ENCODE measurements around the gene RWDD4.
"Not testable (repeated sequence)": the region's sequence is repeated elsewhere in the genome, so short reads cannot be mapped to it uniquely, and the experiment has no call there.

The RWDD4 gene

DNA sequence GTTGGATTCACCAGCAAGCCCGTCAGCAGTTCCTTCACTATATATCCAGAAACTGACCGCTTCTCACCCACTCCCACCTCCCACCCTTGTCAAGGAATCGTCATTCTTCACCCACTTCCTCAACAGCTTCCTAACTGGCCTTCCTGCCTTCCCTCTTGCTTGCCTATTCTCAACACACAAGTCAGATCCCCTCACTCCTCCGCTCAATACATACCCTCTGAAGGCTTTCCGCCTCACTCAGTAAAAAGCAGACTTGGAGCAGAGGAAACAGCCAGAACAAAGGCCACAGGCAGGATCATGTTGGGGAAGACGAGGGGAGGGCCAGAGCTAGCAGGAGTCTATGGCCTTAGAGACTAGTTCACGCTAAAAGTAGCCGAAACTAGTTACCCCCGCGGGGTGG lies 23.7 kb downstream of the RWDD4 start:
- no peak for DNase-seq

DNA sequence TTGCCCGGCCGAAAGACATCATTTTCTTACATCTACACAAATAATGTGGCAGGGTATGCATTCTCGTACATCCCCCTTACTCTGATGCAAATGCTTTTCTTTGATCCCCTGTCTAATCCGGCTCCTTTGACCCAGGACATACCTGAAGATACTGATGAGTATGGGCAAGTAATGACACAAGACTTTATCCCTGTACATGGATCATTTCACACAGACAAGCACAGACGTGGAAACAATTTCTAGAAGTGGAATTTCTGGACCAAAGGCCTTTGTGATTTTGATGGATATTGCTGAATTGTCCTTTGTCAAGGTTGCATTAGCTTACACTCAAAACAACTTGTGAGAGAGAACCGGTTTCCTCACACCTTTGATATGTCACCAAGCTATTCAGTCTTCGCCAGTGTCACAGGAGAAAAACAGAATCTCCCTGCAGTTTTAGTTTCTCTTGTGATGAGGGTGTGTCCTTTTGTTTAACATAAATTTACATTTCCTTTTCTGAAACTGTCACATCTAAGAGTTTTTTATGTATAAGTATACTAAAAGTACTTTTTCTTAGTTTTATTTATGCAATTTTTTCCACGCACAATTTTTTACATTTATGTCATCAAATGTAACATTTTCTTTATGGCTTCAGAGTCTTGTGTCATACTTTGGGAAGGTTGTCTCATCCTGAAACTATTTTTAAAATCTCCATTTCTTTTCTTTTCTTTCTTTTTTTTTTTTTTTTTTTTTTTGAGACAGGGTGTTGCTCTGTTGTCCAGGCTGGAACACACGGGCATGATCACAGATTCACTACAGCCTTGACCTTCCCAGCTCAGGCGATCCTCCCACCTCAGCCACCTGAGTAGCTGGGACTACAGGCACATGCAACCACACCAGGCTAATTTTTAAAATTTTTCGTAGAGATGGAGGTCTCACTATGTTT lies 25.2 kb downstream of the RWDD4 start:
- DNase-seq, result no peak

DNA sequence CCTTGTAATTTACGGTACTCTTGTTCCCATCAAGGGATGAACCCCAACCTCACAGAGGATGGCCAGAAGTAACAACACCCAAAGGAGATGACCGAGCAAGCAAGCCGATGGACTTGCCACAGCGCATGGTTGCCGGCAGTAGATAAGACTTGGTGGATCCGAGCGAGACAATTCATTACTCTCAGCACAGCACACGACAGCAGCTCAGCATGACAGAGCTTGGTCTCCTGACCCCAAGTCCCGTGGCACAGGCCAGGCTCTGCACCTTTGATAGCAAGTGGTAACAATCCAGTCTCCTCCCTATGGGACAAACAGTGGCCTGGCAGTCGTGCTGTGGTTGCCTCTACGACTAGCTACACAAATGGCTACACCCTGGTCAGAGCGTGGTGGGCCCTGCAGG lies 26.3 kb downstream of the RWDD4 start:
- DNase-seq, result no peak

GRCh38 chr4:183631577-183632198 lies 27.3 kb downstream of the RWDD4 start:
- no peak for DNase-seq

DNA sequence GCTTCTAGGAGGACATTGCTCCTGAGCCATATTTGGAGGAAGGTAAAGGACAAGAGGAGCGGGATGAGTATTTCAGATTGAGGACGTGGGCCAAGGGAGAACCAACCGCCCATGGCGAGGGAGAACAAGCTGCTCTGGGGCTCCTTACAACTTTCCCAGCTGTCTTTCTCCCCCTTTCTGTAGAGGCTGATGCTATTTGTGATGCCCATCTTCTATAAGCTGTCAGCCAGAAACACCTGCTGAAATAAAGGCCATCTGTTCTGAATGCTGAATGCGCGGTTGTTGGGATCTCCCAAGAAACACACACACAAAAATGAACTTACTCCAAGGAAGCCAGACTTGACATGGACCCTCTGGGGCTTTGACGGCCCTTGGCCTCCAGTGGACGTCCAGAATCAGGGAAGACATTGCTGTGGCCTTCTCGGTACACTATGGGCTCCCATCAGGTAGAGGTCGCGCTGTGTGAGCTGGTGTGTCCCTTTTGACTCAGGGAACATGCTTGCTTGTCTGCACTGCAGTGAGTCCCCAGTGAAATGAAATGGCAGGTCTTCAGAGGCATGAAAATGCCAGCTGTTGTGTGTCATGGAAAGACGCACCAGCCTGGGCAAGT lies 30.9 kb downstream of the RWDD4 start:
- DNase-seq, result no peak

DNA sequence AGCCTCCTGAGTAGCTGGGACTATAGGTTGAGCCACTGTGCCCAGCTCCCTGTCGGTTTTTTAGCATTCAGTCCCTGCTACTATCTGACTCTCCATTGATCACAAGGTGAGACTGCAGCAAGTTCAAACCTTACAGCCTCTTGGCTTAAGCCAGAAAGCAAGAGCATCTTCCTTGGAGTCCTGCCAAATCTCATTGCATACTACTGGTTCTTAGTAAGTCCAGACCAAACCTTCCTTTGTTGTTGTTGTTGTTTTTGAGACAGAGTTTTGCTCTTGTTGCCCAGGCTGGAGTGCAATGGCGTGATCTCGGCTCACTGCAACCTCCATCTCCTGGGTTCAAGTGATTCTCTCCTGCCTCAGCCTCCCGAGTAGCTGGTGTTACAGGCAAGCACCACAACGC lies 31.7 kb downstream of the RWDD4 start:
- DNase-seq, result not testable (repeated sequence)

DNA sequence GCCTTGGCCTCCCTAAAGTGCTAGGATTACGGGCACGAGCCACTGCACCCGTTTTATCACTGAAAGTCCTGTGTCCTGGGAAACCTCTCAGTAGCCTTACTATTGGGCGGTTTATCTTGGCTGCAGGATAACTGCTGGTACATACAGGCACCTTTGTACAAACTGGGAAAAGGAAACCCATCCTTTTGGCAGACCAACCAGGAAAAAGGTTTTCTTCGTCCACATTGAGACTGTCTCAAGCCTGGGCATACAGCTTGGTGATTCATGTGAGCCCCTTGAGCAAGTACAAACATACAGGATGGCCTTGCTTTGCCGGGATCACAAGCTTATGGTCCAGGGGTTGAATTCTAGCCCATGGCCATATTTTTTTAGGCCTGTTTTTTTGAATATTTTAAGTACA lies 32.8 kb downstream of the RWDD4 start:
- no peak for DNase-seq

DNA sequence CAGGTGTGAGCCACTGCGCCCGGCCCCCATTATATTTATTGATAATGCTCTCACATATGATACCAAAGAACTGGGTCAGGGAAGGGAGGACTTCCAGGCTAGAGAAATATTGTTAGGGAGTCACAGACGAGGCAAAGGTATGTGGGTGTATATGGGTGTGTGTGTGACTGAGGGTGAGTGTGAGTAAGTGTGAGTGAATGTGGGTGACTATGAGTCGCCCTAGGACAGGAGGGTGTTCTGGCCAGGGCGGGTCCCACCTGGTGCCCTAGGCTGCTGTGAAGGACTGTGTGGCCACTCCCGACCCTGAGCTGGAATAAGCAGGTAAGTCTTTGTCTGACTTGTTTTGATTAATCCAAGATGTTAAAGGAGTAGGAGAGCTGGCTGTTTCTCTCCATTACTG lies 34.4 kb downstream of the RWDD4 start:
- no peak for DNase-seq

- DNase-seq, result no peak
Measured at GRCh38 chr4:183621875-183622274, 37.1 kb downstream of the RWDD4 start.

DNA sequence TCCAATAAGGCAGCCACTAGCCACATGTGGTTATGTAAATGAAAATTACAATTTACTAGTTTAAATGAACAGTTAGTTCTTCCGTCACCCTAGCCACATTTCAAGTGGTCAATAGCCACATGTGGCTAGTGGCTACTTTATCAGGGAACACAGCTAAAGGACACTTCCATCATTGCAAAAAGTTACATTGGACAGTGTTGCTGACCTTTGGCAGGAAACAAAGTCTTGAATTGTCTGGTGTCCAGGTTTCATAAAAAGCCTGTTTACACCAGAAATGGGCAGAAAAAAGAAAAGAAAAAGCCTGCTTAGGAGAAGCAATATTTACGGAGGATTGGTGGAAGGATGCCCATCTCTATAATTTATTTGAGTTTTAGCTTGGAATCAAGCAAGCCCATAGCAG lies 38.6 kb downstream of the RWDD4 start:
- DNase-seq, result no peak

- no peak for DNase-seq
Measured at GRCh38 chr4:183618681-183619080, 40.3 kb downstream of the RWDD4 start.

DNA sequence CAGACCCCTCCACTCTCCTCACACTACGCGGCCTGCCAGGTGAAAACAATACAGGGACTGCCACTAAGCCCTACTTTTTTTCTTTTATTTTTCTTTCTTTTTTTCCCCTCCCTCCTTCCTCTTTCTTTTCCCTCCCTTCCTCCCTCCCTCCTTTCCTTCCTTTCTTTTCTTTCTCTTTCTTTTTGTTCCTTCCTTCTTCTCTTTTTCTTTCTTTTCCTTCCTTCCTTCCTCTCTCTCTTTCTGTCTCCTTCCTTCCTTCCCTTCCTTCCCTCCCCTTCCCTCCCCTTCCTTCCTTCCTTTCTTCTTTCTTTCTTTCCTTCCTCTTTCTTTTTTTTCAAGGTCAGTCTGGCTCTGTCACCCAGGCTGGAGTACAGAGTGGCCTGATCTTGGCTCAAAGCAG lies 41.9 kb downstream of the RWDD4 start:
- no peak for DNase-seq

DNA sequence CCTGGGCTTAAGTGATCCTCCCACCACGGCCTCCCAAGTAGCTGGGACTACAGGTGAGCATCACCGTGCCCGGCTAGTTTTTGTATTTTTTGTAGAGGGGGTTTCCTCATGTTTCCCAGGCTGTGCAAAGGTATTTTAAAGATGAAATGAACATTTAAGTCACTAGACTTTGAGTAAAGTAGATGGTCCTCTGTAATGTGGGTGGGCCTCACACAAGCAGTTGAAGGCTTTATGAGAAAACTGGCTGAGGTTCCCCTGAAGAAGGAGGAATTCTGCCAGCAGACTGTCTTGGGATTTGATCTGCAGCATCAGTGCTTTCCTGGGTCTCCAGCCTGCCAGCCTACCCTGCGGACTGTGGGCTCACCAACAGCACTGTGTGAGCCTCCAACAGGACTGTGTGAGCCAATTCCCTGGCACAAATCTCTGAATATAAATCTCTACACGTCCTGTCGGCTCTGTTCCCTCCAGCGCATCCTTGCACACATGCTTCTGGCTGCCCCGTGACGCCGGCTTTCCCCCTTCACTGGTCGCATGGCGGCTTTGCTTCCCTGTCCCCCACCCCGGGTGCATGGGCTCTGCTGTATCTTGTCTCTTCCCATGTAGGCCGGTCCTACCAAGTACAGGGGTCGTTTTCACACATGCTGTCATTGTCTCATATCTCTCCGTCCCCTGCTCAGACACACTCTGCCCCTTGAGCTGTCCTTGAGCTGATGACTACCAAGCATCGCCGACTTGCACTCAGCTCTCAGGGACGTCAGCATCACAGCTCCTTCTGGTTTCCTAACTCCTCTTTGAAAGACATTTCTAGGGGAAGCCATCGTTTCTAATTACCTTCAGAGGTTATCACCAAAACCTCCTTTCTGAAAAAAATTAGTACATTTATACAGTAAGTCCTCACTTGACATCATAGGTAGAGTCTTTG lies 46.4 kb downstream of the RWDD4 start:
- DNase-seq, result no peak

- no peak for DNase-seq
Measured at GRCh38 chr4:183611210-183611830, 47.7 kb downstream of the RWDD4 start.

GRCh38 chr4:183610613-183611012 lies 48.4 kb downstream of the RWDD4 start:
- DNase-seq, result no peak

DNA sequence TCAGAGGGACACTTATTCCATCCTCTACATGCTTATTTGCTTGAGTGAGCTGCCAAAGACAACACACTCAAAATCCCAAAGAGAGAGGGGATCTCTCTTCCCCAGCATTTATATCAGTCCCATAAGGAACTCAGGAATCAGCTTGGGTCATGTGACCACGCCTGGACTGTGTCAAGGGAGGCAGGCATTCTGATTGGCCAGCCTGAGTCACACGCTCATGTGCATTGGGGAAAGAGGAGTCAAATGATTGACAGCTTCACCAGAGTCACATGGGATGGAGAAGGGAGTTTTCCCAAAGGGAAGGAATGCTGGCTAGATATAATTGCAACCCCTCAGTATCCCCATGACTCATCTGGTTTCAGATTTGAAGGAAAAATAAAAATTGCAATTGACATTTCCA lies 49.0 kb downstream of the RWDD4 start:
- DNase-seq, result no peak

DNA sequence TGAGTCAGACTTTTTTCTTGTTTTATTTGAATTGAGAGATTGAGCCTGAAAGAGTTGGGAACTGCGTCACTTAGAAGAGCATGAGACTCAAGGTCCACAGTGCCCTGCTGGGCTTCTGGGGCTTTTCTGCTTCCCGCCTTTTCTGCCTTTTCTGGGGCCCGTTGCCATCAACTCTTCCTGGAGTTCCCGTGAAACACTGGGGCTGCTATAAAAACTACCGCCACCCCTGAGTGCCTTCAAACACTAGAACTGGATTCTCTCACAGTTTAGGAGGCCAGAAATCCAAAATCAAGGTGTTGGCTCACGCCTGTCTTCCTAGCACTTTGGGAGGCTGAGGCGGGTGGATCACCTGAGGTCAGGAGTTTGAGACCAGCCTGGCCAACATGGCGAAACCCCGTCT lies 49.8 kb downstream of the RWDD4 start:
- no peak for DNase-seq

DNA sequence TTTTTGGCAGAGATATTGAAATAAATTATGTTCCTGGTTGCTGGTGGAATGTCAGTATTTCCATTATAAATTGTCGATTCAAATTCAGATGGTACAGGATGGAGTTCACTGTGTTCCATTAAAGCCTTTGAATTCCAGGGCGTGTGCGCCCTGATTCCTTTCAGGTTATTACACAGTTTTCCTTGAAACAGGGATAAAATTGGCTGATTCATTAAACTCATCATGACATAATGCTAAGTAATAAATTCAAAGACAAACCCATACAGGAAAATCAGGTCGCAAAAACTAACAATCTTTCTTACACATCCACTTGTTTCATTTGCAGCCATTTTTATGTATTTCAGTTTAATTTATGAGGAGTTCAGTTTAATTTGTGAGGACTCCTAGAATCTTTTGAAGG lies 51.1 kb downstream of the RWDD4 start:
- DNase-seq, result no peak

DNA sequence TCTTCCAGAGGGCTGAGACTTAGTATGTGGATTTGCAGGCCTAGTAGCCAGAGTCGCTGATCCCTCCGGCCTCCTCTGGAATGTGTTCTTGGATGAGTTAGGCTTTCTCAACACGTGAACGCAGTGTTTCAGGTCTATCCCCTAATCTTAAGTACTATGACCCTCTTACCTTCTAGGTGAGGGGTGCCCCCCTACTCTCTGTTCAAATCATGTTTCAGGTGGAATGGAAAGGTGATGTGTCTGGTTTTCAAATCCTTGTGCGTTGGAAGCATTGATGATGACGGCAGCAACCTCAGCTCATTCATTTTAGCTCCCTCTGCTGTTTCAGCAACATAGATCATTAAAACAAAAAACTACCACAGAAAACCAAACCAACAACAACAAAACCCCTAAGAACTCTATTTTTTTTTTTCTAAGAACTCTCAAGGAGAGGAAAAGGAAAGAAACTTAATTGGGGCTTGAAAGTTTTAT lies 56.4 kb downstream of the RWDD4 start:
- DNase-seq, result no peak

GRCh38 chr4:183601381-183601780 lies 57.6 kb downstream of the RWDD4 start:
- DNase-seq, result no peak

- no peak for DNase-seq
Measured at GRCh38 chr4:183600189-183600685, 58.7 kb downstream of the RWDD4 start.

GRCh38 chr4:183599690-183600089 lies 59.3 kb downstream of the RWDD4 start:
- DNase-seq, result no peak
